Stimulated activated CD8-positive, alpha-beta memory T cell treated with anti-CD3 and anti-CD28 coated beads, Interleukin-12 subunit alpha, Interleukin-12 subunit beta, amount 100 ng/mL, for 24 hours (primary cell): ENCODE data around the gene IFNAR1.

Source experiments
- DNase-seq: peaks from one replicate; pipeline ENCODE4 v3.0.0-alpha.2; 2020; ENCODE audit errors: extremely low read depth

IFNAR1 gene

DNA sequence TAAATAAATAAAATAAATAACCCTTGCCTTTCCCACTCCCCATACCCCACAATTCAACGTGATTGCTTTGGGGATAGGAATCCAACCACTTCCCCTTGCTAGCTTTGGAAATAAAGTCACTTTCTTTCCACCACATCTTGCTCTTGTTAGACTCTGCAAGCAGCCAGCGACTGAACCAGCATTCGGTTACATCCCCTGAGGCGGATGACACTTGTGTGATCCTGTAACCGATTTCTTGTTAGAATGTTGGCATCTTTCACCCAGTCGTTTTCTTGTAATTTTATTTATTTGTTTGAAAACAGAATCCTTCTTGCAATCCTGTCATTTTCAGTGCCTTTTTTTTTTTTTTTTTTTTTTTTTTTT is 76.8 kb downstream of the IFNAR1 start:
- DNase-seq, result no peak

DNA sequence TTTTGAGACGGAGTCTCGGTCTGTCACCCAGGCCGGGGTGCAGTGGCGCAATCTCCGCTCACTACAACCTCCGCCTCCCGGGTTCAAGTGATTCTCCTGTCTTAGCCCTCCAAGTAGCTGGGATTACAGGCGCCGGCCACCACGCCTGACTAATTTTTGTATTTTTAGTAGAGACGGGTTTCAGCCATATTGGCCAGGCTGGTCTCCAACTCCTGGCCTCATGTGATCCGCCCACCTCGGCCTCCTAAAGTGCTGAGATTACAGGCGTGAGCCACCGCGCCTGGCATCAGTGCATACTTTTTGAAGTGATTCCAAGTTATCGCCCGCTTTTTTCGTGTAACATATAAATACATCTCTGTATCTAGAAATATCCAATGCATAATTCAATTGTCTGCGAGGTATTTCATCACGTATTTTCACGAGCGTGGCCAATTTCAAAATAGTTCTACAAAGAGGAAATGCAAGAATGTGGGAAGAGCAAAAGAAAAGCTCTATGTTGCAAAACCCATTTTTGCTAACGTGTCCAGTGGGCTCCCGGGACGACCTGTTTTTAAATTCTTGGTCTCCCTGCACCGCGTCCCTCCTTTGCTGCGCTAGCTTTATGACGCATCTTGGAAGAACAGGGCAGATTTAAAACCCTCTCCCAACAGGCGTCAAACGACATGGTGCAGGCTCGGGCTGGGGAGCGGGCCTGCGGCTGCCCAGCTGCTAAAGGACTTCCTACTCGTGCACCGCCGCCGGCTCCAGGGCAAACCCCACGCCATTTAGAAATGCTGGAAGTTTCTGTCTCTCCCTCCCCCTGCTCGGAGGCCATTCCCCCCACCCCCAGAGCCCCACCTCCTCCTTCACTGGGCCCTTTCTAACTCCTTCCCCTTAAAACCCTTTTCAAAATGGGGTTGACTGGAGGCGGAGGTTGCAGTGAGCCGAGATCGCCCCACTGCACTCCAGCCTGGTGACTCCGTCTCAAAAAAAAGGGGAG is 77.5 kb downstream of the IFNAR1 start:
- DNase-seq, result no peak

DNA sequence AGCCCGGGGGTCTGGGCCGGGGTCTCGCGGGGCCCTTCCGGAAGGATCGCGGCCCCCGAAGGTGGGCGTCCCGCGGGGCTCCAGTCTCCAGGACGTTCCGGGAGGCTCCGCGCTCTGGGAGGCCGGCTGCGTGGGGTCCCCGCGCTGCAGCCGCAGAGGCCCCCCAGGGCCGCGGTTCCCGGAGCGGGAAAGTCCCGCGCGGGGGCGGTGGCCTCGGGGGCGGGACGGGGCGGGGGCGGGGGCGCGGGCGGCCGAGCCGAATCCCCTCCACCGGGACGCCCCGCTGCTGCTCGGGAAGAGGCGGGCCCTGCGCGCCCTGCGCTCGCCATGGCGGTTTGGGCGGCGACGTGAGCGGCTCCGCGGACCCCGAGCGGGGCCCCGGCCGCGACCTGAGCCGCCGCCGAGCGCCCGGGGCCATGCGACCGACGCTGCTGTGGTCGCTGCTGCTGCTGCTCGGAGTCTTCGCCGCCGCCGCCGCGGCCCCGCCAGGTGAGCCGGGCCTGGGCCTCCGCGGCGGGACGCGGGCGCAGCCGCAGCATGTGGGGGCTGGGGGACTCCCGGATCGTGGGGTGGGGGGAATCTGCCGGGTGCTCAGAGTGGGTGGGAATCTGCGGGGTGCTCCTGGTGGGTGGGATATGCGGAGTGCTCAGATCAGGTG is 78.5 kb downstream of the IFNAR1 start, which contains the start of gene IFNGR2:
Gene IFNGR2, plus strand, starts transcription at position 286 of the 658 bp plus-strand sequence. Its CDS starts 131 bp downstream, at position 417.
- no peak for DNase-seq

DNA sequence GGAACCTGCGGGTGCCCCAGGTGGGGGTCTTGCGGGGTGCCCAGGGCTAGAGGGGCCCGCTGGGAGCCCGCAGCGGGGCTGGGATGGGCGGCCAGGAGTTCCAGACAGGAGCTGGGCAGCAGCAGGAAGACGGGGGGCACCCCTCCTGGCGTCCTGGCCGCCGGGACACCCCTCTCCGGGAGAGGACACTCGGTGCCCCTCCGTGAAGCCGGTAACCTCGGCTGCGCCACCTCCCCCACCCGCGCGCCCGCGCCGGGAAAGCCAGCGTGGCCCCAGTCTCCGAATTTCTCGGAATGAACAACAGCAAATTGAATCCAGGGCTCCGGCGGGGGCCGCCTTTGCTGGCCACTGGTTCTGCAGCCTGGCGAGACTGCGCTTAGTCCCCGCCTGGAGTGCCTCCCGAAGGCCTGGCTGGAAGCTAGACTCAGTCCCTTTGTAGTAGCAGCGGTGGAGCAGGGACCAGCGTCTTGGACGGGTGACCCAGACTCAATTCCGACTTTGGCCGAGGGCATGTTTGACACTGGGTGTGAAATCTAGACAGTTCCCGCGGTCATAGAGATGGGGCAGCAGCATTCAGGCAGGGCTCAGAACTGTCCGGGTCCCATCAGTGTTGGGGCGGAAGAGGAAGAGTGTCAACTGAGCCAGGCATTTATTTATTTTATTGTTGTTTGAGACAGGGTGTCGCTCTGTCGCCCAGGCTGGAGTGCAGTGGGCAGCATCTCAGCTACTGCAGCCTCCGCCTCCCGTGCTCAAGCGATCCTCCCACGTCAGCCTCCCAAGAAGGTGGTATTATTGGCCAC is 79.2 kb downstream of the IFNAR1 start:
- no peak for DNase-seq

DNA sequence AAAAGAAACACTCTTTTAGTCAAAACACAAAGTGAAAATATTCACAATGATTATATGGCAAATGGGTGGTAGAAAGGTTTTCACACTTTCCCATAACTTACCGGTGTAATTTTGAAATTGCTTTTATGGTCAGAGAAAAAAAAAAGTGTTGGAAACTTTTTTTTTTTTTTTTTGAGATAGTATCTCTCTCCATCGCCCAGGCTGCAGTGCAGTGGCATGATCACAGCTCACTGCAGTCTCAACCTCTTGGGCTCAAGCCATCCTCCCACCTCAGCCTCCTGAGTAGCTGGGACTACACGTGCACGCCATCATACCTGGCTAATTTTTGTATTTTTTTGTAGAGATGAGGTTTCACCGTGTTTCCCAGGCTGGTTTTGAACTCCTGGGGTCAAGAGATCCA is 81.7 kb downstream of the IFNAR1 start:
- no peak for DNase-seq
